Esophagus muscularis mucosa (tissue), 4 donors: Measurements from ENCODE around the gene MEGF8. TPM values are rescaled to one million over a fixed set of nuclear protein-coding genes. Genes with fewer than 3 reads are reported as not detected.

Source experiments
- DNase-seq: peaks from one replicate; pipeline ENCODE4 v3.0.0-alpha.2; 2017; ENCODE audit errors: extremely low spot score
- H3K27ac ChIP-seq, 4 donors: fragments of 200-600 bp; sonication (generic); replicated peaks in 1 of 4; 1 replicate in 3 of 4; 2 replicates in 1 of 4; pipeline ENCODE4 v1.5.1; 2016 to 2019; ENCODE audit warnings: mild to moderate bottlenecking in 1 of 4
- H3K27me3 ChIP-seq, 4 donors: fragments of 200-600 bp; sonication (generic); one replicate each; pipeline versions ENCODE4 v1.5.1 to v1.6.0; 2016 to 2019
- H3K36me3 ChIP-seq, 4 donors: fragments of 200-600 bp; sonication (generic); one replicate each; pipeline ENCODE4 v1.5.1; 2016 to 2019
- H3K4me1 ChIP-seq, 4 donors: fragments of 200-600 bp; sonication (generic); one replicate each; pipeline ENCODE4 v1.5.1; 2016 to 2019
- H3K4me3 ChIP-seq, 4 donors: fragments of 200-600 bp; sonication (generic); 1 replicate in 2 of 4; 2 replicates in 2 of 4; pipeline ENCODE4 v1.5.1; 2016 to 2019; ENCODE audit warnings: mild to moderate bottlenecking in 4 of 4, moderate library complexity in 1 of 4
- H3K9me3 ChIP-seq, 4 donors: fragments of 200-600 bp; sonication (generic); 1 replicate in 3 of 4; 2 replicates in 1 of 4; pipeline ENCODE4 v1.5.1; 2016 to 2019
- EP300 ChIP-seq: sonication (generic); formaldehyde crosslinking; IDR thresholded peaks from one replicate; pipeline ENCODE4 v1.6.1; 2017; ENCODE audit warnings: antibody characterized with exemption
- POLR2A ChIP-seq: fragments of 450-650 bp; IDR thresholded peaks from one replicate; pipeline ENCODE4 v1.6.1; 2017; ENCODE audit warnings: antibody characterized with exemption, moderate library complexity, mild to moderate bottlenecking, low read depth
- POLR2AphosphoS5 ChIP-seq, 2 donors: sonication (generic); formaldehyde crosslinking; IDR thresholded peaks; one replicate each; pipeline ENCODE4 v1.6.1; 2017; ENCODE audit warnings: antibody characterized with exemption in 2 of 2
- WGBS: methylation state at CpG from one replicate; pipeline ENCODE4 v1.1.5; 2018; 5-methylcytosine and 5-hydroxymethylcytosine counted together
- intact Hi-C: fragments of 100-400 bp; cut with DNase I; formaldehyde crosslinking; loops from one replicate; pipeline ENCODE4 v1.15.1; 2023
- total RNA-seq, 4 donors: library from RNA; depleted of rRNA; stranded (reverse); fragments of >200 nt; gene quantifications; one replicate each; pipeline versions ENCODE4 v1.1.0 to v1.2.1, GENCODE V29; 2016
- TF ChIP-seq, protein P1 (sequence below), 3 experiments: fragments of 200-600 bp in 2 of 3; fragments of 450-650 bp in 1 of 3; sonication (generic) in 2 of 3; IDR thresholded peaks; one replicate each; pipeline ENCODE4 v1.5.1; 2017 to 2019; ENCODE audit warnings: antibody characterized with exemption in 3 of 3, mild to moderate bottlenecking in 2 of 3, moderate library complexity in 1 of 3

Gene MEGF8
- total RNA-seq, 4 donors from 2014 or later = 18.2 to 46.2 (median 25.5) TPM

DNA sequence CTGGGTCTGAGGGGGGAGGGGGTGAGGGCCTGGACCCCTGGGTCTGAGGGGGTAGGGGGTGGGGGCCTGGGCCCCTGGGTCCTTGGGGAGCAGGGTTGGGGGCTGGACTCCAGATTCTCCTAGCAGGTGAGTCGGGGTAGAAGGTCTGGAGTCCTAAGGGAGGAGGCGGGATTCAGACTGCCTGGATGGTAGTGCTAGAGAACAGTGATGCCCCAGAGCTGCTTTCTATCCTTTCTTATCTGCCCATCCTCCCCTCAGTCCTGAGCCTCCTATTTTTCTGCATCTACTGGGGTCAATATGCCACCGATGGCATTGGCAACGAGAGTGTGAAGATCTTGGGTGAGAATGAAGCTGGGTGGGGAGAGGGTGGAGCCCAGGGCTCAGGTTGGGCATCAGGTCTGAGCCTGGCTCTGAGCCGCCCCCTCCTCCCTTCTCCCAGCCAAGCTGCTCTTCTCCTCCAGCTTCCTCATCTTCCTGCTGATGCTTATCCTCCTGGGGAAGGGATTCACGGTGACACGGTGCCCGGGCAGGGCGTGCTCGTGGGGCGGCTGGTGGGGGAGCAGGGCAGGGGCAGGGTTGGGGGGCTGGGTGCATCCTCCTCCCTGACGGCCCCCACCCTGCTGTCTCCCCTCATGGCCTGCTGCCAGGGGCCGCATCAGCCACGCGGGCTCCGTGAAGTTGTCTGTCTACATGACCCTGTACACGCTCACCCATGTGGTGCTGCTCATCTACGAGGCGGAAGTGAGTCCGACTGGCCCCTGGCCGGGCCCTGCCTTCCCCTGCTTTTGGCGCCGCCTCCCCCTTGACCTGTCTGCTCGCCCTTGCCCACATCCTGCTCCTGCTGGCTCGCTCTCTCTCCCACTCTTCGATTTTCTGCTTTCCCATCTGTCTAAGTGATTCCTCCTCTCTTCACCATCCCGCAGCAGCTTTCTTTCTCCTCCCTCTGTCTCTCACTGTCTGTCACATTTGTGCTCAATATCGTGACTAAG is 8.9 kb upstream of the MEGF8 start:
- intact Hi-C loops = no loop called here
- Histone ChIP-seq H3K9me3 (no peaks in the 10 kb centered on the region), H3K27me3 (peaks cover 0 to 29% (median 9%) of the 10 kb centered on the region in 4 donors), H3K27ac (no peak overlapping the region), H3K4me1 (peaks cover 12 to 20% (median 17%) of the 10 kb centered on the region in 4 donors), H3K36me3 (no peaks in the 10 kb centered on the region), H3K4me3 (no peak overlapping the region)
- 49% methylated on average over 17 of the region's 28 CpGs for WGBS
- no peak for DNase-seq
- no peak for TF ChIP-seq POLR2A

DNA sequence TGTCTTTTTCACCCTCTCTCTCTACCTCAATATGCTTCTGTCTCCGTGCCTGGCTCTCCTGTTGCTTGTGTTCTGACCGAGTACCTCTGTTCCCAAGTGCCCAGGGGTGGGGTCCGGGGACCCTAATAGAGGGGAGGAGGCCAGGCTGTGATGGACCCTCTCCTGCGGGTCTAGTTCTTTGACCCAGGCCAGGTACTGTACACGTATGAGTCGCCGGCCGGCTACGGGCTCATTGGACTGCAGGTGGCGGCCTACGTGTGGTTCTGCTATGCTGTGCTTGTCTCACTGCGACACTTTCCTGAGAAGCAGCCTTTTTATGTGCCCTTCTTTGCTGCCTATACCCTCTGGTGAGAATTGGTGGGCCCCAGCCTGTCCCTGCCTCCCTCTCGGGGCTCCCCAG is 7.9 kb upstream of the MEGF8 start:
- Histone ChIP-seq H3K36me3 (no peaks in the 10 kb centered on the region), H3K4me1 (peaks cover 11 to 19% (median 16%) of the 10 kb centered on the region in 4 donors), H3K27me3 (peaks cover 0 to 29% (median 8%) of the 10 kb centered on the region in 4 donors), H3K27ac (no peak overlapping the region), H3K9me3 (no peaks in the 10 kb centered on the region), H3K4me3 (no peak overlapping the region)
- intact Hi-C loops = no loop called here
- DNase-seq = no peak
- TF ChIP-seq POLR2AphosphoS5 (IDR thresholded peaks at IDR 0.05) = no peak
- no peak for TF ChIP-seq EP300
- TF ChIP-seq POLR2A = no peak
- TF ChIP-seq, protein P1, sequence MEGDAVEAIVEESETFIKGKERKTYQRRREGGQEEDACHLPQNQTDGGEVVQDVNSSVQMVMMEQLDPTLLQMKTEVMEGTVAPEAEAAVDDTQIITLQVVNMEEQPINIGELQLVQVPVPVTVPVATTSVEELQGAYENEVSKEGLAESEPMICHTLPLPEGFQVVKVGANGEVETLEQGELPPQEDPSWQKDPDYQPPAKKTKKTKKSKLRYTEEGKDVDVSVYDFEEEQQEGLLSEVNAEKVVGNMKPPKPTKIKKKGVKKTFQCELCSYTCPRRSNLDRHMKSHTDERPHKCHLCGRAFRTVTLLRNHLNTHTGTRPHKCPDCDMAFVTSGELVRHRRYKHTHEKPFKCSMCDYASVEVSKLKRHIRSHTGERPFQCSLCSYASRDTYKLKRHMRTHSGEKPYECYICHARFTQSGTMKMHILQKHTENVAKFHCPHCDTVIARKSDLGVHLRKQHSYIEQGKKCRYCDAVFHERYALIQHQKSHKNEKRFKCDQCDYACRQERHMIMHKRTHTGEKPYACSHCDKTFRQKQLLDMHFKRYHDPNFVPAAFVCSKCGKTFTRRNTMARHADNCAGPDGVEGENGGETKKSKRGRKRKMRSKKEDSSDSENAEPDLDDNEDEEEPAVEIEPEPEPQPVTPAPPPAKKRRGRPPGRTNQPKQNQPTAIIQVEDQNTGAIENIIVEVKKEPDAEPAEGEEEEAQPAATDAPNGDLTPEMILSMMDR (IDR thresholded peaks at IDR 0.05) = no peak
- 95% methylated on average over 11 of the region's 13 CpGs for WGBS

DNA sequence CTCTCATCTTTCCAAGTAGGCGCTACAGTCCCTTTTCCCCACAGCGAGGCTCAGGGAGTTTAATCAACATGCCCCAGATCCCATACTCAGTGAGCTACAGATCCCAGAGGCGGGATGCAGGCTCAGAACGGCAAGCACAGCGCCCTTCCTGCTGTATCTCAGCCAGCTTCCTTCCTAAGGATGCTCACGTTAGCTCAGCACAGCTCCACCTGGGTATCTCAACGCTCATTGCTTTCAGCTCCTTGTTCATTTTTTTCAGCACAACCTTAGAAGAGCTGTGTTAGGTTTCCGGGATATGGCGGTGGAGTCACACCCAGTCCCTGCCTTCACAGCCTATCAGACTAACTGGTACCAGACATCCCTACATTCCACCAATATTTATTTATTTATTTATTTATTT is 3.1 kb upstream of the MEGF8 start:
- Histone ChIP-seq H3K36me3 (no peaks in the 10 kb centered on the region), H3K27me3 (peaks cover 9 to 33% (median 19%) of the 10 kb centered on the region in 4 donors), H3K4me3 (no peak overlapping the region), H3K4me1 (peaks cover 24 to 33% (median 32%) of the 10 kb centered on the region in 4 donors), H3K9me3 (no peaks in the 10 kb centered on the region), H3K27ac (no peak overlapping the region)
- DNase-seq = no peak
- 68% methylated on average over 9 of the region's 9 CpGs for WGBS
- intact Hi-C loops = loop anchor here (10.0 kb wide), 1 partner anchor 188 kb away; the partner anchor contains the start of gene POU2F2
- TF ChIP-seq POLR2A = no peak
- TF ChIP-seq, protein P1 (IDR thresholded peaks at IDR 0.05) = no peak

DNA sequence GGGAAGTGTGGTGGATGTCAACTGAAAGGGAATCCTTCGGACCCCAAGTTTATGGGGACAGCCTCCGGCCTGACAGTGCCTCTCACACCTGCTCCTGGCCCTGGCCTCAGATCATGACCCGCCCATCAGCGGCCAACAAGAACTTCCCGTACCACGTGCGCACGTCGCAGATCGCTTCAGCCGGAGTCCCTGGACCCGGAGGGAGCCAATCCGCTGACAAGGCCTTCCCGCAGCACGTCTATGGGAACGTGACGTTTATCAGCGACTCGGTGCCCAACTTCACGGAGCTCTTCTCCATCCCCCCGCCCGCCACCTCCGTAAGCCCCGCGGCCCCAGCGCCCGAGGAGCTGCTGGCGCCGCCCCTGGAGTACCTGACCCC is 2.0 kb upstream of the MEGF8 start:
- Histone ChIP-seq H3K4me1 (peaks cover 31 to 44% (median 43%) of the 10 kb centered on the region in 4 donors), H3K27ac (no peak overlapping the region), H3K9me3 (no peaks in the 10 kb centered on the region), H3K36me3 (no peaks in the 10 kb centered on the region), H3K27me3 (peaks cover 9 to 33% (median 19%) of the 10 kb centered on the region in 4 donors), H3K4me3 (no peak overlapping the region)
- no peak for DNase-seq
- no peak for TF ChIP-seq POLR2AphosphoS5 (IDR thresholded peaks at IDR 0.05)
- TF ChIP-seq, protein P1 (IDR thresholded peaks at IDR 0.05) = no peak
- no peak for TF ChIP-seq POLR2A
- TF ChIP-seq EP300 = no peak
- intact Hi-C loops = loop anchor here (10.0 kb wide), 1 partner anchor 189 kb away; the partner anchor contains the start of gene POU2F2
- 19% methylated on average over 17 of the region's 29 CpGs for WGBS

DNA sequence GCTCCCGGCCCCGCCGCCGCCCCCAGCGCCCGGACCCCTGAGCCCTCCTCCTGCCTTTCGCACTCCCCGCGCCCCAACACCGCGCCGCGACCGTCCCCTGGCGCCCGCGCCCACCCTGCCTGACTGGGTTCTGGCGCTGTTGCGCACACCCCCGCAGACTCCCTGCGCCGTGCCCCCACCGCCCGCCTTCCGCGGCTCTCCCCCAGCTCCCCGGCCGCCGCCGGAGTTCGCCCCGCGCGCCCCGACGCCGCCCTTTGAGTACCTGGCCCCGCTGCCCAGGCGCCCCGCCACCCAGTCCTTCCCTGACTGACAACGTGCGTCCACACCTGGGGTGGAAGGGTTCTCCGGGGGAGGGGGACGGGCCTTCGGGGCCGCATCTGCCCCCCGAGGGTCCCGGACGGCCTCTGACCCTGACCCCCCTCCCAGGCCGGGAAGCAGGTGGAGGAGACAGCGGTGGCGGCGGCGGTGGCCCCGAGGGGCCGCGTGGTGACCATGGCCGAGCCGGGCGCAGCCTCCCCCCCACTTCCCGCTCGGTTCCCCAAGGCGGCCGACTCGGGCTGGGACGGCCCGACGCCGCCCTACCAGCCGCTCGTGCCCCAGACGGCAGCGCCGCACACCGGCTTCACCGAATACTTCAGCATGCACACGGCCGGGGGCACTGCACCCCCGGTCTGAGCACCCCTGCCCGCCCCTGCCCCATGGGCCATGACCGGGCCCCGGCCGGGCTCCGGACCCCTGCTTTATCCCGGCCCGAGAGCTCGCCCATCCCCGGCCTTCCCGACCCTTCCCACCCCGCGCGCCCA is 1.4 kb upstream of the MEGF8 start:
- Histone ChIP-seq H3K27ac (no peak overlapping the region), H3K36me3 (no peaks in the 10 kb centered on the region), H3K4me1 (peaks cover 31 to 44% (median 43%) of the 10 kb centered on the region in 4 donors), H3K9me3 (no peaks in the 10 kb centered on the region), H3K27me3 (peaks cover 9 to 33% (median 19%) of the 10 kb centered on the region in 4 donors), H3K4me3 (peak overlapping the region; percentile 89 to 97 (median 92))
- TF ChIP-seq EP300 = no peak
- no peak for TF ChIP-seq POLR2AphosphoS5 (IDR thresholded peaks at IDR 0.05)
- TF ChIP-seq, protein P1 (IDR thresholded peaks at IDR 0.05) = no peak
- no peak for TF ChIP-seq POLR2A
- intact Hi-C loops = loop anchor here (10.0 kb wide), 1 partner anchor 189 kb away; the partner anchor contains the start of gene POU2F2
- DNase-seq = no peak
- WGBS = 23% methylated on average over 6 of the region's 92 CpGs
